Urinary bladder (tissue), 4 donors: ENCODE data around the gene PSMA3. TPM values are rescaled to one million over a fixed set of nuclear protein-coding genes. Genes with fewer than 3 reads are reported as not detected.

Experiments
- DNase-seq: peaks from one replicate; pipeline ENCODE4 v3.0.0-alpha.2; 2015; ENCODE audit errors: extremely low spot score
- H3K27ac ChIP-seq: one replicate; pipeline ENCODE4 v1.5.1; 2013; ENCODE audit warnings: low read depth, mild to moderate bottlenecking, moderate library complexity
- H3K36me3 ChIP-seq: one replicate; pipeline ENCODE4 v1.6.1; 2013; ENCODE audit warnings: mild to moderate bottlenecking, moderate library complexity; ENCODE audit not compliant: insufficient read depth
- H3K4me1 ChIP-seq: one replicate; pipeline ENCODE4 v1.6.1; 2013; ENCODE audit warnings: mild to moderate bottlenecking, moderate library complexity; ENCODE audit not compliant: insufficient read depth
- H3K4me3 ChIP-seq: one replicate; pipeline ENCODE4 v1.5.1; 2013; ENCODE audit warnings: low read depth, low read length
- WGBS: extraction: QIAGEN DNeasy Blood & Tissue Kit; methylation state at CpG from one replicate; pipeline ENCODE4 v1.1.7; 2013; 5-methylcytosine and 5-hydroxymethylcytosine counted together
- polyA plus RNA-seq: library from polyadenylated mRNA; stranded (reverse); fragments of 200-250 nt; gene quantifications from one replicate; pipeline ENCODE4 v1.2.3, GENCODE V29; 2013
- total RNA-seq: library from RNA; depleted of rRNA; stranded (reverse); fragments of >200 nt; gene quantifications from one replicate; pipeline ENCODE4 v1.2.3, GENCODE V29; 2014
- donor health status: healthy with polysubstance abuse.
- donor health status: healthy.

The PSMA3 gene
- total and polyA plus RNA-seq, 2 donors = 63.4 to 126 TPM

DNA sequence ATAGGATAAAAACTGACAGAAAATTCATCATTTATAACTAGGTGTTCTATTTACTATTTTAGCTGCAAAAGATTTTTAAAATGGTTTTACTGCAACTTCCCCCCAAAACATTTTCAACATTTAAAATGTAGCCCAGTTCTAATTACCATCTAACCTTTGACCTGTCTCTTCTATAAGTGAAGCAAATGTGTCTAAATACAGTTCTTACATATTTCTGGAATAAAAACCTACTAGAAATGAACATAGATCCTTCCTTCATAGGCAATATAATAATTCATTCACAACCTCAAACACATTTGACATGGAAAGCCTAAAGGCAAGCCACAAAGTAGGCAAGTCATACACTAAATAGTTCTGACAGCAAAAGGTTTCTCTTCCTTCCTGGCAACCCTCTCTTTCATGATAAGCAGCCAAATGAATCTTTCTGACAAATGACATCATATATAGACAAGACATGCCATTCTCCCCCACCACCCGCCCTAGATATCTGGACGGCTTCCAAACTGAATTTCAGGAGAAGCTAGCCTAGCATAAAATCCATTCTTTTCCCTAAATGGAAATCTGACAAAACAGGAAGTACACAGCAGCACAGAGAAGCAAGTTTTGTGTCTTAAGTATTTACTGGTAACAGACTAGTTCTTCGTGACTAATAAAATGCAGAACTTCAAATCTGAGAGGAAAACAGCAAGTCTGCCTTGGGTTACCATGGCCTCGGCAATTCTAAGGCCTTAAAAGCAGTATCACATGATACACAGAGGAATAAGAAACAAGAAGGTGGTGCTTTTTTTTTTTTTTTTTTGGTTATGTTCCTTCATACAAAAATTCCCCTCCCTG is 36.5 kb downstream of the PSMA3 start:
- Histone ChIP-seq H3K4me3 (no peak overlapping the region), H3K4me1 (peaks cover 1% of the 10 kb centered on the region), H3K27ac (peak overlapping the region; percentile 15), H3K36me3 (peaks cover 2% of the 10 kb centered on the region)
- DNase-seq = peak; percentile 45
- 5% methylated on average over 4 of the region's 4 CpGs for WGBS

- 48% methylated on average over 3 of the region's 3 CpGs for WGBS
- Histone ChIP-seq H3K4me3 (no peak overlapping the region), H3K27ac (peak overlapping the region; percentile 15), H3K4me1 (peaks cover 3% of the 10 kb centered on the region), H3K36me3 (peaks cover 2% of the 10 kb centered on the region)
- no peak for DNase-seq
Measured at GRCh38 chr14:58281969-58282368, 37.3 kb downstream of the PSMA3 start.

DNA sequence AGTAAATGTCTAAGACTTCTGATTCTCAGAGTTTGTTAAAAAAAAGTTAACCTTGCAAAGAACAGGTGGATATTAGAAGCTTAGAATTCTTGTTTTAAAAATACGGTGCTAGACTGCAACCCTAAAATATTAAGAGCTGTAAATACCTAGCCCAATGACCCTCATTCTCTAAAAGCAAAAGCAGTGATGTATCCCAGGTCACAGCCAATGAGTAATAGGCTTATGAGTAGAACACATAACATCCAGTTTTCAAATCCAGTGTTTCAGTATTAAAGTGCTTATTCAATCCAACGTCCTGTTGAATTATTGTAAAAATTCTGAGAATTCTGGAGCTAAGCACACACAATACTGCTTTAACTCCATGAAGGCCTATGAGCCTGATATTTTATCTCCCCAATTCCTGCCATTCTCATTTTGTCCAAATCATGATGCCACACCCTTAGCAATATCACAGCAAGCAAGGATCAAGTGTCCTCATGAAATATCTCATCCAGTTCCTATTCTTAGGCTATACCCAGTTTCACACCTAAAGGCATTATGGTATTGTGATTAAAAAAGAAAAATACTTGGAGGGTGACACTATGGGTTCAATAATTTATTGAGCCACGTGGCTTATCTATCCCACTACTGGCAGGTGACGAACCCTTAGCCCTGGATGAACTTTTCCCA is 38.4 kb downstream of the PSMA3 start:
- Histone ChIP-seq H3K27ac (no peak overlapping the region), H3K4me3 (no peak overlapping the region), H3K36me3 (peaks cover 2% of the 10 kb centered on the region), H3K4me1 (peaks cover 3% of the 10 kb centered on the region)
- 61% methylated on average over 4 of the region's 4 CpGs for WGBS
- no peak for DNase-seq

DNA sequence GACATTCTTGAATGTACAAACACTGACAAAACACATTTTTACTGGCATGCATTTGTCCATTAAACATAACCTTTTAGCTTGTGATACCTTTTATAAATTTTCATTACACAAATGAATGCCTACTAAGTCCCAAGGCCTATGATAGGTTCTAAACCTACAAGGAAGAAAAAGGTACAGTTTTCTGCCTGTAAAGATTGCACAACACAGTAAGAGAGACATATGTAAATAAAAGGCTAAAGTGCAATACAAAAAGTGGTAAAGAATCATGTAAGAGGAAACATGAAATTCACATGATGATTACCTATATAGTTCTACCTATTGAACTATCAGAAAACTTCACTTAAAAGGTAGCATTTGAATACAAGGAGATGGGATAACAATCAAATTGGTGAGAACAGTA is 39.1 kb downstream of the PSMA3 start:
- H3K36me3 ChIP-seq = peaks cover 2% of the 10 kb centered on the region
- H3K4me3 ChIP-seq = no peak overlapping the region
- peaks cover 3% of the 10 kb centered on the region for H3K4me1 ChIP-seq
- H3K27ac ChIP-seq = no peak overlapping the region
- DNase-seq = no peak

DNA sequence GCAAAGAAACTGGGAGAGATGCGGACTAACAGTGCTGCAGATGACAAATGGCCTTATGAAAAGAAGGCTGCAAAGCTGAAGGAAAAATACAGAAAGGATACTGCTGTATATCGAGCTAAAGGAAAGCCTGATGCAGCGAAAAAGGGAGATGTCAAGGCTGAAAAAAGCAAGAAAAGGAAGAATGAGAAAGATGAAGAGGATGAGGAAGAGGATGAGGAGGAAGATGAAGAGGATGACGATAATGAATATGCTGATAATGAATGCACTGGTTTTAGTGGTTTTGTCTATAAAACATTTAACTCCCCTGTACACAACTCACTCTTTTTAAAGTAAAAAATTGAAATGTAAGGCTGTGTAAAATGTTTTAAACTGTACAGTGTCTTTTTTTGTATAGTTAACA is 40.5 kb downstream of the PSMA3 start:
- WGBS = 96% methylated on average over 4 of the region's 4 CpGs
- DNase-seq = no peak
- Histone ChIP-seq H3K4me3 (no peak overlapping the region), H3K36me3 (peaks cover 3% of the 10 kb centered on the region), H3K27ac (no peak overlapping the region), H3K4me1 (peaks cover 3% of the 10 kb centered on the region)

DNA sequence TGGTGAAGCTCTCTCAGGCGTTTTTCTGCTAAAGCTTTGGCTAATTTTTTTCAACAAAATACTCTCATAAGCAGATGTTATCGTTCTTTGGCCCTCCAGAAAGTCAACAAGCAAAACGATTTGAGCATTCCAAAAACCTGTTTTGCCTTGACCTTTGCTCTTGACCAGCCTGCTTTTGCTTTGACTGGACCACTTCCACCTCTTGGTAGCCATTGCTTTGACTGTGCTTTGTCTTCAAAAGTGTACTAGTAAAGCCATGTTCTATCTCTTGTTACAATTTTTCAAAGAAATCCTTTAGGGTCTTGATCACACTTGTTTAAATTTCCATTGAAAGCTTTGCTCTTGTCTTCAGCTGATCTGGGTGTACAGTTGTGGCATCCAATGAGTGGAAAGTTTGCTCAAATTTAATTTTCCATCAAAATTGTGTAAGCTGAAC is 43.0 kb downstream of the PSMA3 start:
- no peak for DNase-seq
- no peak overlapping the region for H3K4me3 ChIP-seq
- H3K36me3 ChIP-seq = peaks cover 1% of the 10 kb centered on the region
- H3K4me1 ChIP-seq = peaks cover 2% of the 10 kb centered on the region
- 72% methylated on average over 3 of the region's 3 CpGs for WGBS
- no peak overlapping the region for H3K27ac ChIP-seq

DNA sequence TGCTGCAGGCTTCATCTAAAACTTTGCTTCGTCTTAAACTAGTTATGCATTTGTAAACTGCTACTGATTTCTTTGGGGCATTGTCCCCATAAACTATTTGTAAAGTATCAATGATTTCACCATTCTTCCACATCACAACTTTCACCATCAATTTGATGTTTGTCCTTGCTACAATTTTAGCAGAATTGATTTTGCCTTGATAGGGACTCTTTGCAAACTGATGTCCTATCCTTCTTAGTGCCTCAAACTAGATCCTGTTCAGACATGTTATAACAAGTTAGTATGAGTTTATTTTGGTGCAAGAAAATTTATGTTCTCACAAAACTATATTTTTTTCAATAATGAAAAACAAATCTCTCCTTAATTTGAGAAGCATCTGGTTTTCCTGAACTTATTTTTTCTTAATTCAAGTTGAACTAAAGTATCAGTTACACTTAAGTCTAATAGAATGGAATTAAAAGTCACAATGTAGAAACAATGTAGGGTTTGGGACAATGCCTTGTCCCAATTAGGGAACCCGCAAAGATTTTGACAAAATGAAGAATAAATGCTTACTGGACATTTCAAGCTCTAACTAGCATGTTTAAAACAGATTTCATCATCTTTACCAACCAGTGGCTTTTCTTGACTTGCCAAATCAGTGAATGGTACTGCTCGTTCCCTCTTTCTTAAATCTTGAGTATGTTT is 43.6 kb downstream of the PSMA3 start:
- Histone ChIP-seq H3K4me1 (peaks cover 2% of the 10 kb centered on the region), H3K27ac (no peak overlapping the region), H3K36me3 (peaks cover 1% of the 10 kb centered on the region), H3K4me3 (no peak overlapping the region)
- whole genome bisulfite sequencing = 76% methylated on average over 3 of the region's 3 CpGs
- no peak for DNase-seq

DNA sequence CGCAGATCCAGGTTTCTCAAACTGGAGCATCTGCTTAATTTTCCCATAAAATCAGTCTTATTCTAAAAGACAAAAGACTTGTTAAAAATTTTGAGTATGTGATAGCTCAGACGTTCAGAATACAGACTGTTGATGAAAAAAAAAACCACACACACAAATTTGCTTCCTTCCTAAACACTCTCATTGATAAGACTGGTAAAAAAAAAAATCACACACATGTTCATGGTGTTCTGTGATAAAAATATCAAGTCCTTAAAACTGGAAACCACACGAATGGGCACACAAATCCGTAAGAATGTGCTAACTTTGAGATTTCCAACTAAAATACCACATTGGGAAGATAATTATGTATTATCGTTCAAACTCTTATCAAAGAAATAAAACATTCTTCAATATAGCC is 47.0 kb downstream of the PSMA3 start:
- H3K4me3 ChIP-seq = no peak overlapping the region
- WGBS = 69% methylated on average over 5 of the region's 5 CpGs
- DNase-seq = no peak
- peaks cover 1% of the 10 kb centered on the region for H3K4me1 ChIP-seq
- peaks cover 3% of the 10 kb centered on the region for H3K36me3 ChIP-seq
- no peak overlapping the region for H3K27ac ChIP-seq

DNA sequence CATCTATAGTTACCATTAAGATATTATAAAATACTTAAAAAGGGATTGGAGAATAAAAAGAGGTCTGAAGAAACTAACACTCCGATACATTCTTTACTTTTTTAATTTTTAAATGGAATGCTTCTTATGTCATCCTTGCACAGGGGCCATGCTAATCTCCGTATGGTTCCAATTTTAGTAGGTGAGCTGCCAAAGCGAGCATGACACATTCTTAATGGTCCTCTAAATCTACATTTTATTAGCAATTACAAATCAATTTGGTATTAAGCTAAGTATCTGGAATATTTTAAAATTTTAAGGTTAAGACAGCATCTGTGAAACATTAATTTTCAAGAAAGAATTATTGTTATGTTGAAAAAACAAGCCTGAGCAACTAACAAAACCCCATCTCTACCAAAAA is 47.5 kb downstream of the PSMA3 start:
- no peak for DNase-seq
- Histone ChIP-seq H3K4me1 (no peaks in the 10 kb centered on the region), H3K4me3 (no peak overlapping the region), H3K36me3 (peaks cover 3% of the 10 kb centered on the region), H3K27ac (no peak overlapping the region)
- 76% methylated on average over 3 of the region's 3 CpGs for WGBS

- WGBS = 98% methylated on average over 7 of the region's 7 CpGs
- Histone ChIP-seq H3K4me3 (no peak overlapping the region), H3K36me3 (peaks cover 3% of the 10 kb centered on the region)
Measured at GRCh38 chr14:58294201-58294600, 49.6 kb downstream of the PSMA3 start.

GRCh38 chr14:58296726-58297125 is 52.1 kb downstream of the PSMA3 start:
- no peak for DNase-seq
- Histone ChIP-seq H3K36me3 (peaks cover 2% of the 10 kb centered on the region), H3K4me1 (no peaks in the 10 kb centered on the region), H3K27ac (no peak overlapping the region), H3K4me3 (peak overlapping the region; percentile 74)
- 4% methylated on average over 3 of the region's 3 CpGs for WGBS

More at GRCh38 chr14:58294201-58294600, 49.6 kb downstream of the PSMA3 start:
- Histone ChIP-seq H3K27ac (no peak overlapping the region), H3K4me1 (no peaks in the 10 kb centered on the region)
- DNase-seq = no peak

DNA sequence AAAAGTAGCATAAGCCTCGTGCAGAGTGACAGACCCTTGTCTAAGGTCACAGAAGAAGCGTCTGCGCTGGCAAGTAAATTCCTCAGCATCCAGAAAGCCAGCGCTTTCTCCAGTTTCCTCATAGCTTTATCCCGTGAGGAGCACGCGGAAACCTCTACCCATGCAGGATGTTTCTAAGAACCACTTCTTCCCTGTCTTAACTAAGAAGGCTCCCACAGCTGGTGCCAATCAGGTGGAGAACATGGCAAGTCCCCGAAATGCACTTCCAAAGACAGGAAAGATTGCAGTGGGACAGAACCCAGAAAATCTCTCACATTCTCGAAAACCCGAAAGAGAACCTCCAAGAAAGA is 52.7 kb downstream of the PSMA3 start:
- Histone ChIP-seq H3K36me3 (peaks cover 2% of the 10 kb centered on the region), H3K4me3 (peak overlapping the region; percentile 74), H3K4me1 (no peaks in the 10 kb centered on the region), H3K27ac (peak overlapping the region; percentile 56)
- 1% methylated on average over 10 of the region's 10 CpGs for WGBS
- no peak for DNase-seq

- Histone ChIP-seq H3K36me3 (peaks cover 2% of the 10 kb centered on the region), H3K4me3 (peak overlapping the region; percentile 85), H3K27ac (peak overlapping the region; percentile 94), H3K4me1 (no peaks in the 10 kb centered on the region)
- DNase-seq = peak; percentile 100
- under 1% methylated on average over 40 of the region's 40 CpGs for WGBS
Measured at GRCh38 chr14:58297762-58298476, 53.3 kb downstream of the PSMA3 start.
